ENCODE data around the gene TH. TPM values are rescaled to one million over a fixed set of nuclear protein-coding genes. Genes with fewer than 3 reads are reported as not detected.

Gene TH
- total and polyA plus RNA-seq, 2 donors (not counting 1 experiment from before 2014, with no cell fraction given): not detected

DNA sequence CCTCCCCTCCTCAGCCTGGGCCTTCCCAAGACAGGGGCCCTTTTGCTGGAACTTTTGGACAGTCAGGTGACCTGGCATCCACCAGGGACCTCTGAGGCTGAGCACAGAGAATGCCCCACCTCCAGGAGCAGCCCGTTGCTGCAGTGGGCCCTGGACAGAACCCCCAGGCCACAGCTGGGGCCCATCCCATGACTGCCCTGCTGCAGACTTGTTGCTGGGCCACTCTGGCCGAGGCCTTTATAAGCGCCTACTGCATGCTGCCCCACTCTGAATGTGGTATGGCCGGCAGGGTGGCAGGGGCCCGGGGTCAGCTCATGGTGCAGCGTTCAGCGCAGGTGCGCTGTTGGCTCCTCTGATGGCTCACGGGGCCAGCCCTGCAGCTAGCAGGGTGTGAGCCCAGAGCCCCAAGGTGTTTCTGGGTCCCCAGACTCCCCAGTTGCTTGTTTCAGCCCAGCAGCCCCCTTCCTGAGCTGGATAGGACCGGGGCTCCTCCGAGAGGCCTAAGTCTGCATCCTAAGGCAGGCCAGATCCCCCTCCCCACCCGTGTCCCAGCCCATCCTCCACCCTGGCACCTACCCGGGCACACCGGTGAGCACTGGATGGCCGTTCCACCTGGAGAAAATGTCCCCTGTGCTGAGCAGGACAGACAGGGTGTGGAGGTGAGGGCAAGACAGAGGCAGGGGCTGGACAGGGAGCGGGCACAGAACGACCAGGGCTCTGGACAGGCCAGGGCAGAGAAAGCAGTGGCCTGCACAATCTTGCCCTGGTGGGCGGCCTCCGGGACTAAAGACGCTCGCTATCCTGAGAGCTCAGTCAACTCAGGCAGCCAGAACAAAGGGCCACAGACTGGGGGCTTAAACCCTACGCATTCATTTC lies 28.1 kb upstream of the TH start:
- TF ChIP-seq CTCF (IDR thresholded peaks at IDR 0.05): no peak
- TF ChIP-seq EZH2 (IDR thresholded peaks at IDR 0.05; ENCODE audit: borderline replicate concordance, insufficient read depth, low read depth, low read length, poor library complexity, severe bottlenecking): no peak
- no peak for DNase-seq
- H3K9me3 Mint-ChIP-seq (ENCODE audit: insufficient read depth): peaks cover 2% of the 10 kb centered on the region
- H3K27me3 ChIP-seq (replicated peaks in 1 of 4; ENCODE audit: control extremely low read depth in 1 of 4, control insufficient read depth in 3 of 4, insufficient read depth in 4 of 4, low read length in 3 of 4): peaks cover 0 to 9% (median 2%) of the 10 kb centered on the region in 4 experiments
- H3K27ac ChIP-seq (ENCODE audit: low read length in 2 of 2): no peak overlapping the region
- H3K27me3 Mint-ChIP-seq: peaks cover 14% of the 10 kb centered on the region
- no peak overlapping the region for H3K9ac ChIP-seq (ENCODE audit: low read length)
- peaks cover 7% of the 10 kb centered on the region for H3K4me1 Mint-ChIP-seq
- CTCF ChIA-PET: interaction anchor here (0.7 to 7.3 kb wide), 5 partner anchors 47 to 220 kb away, joined by 3 to 95 read pairs (median 7); partner anchors contain the start of genes C11orf21, TSPAN32 and TSSC4
- no peak overlapping the region for H3K4me3 Mint-ChIP-seq
- H4K20me1 ChIP-seq (ENCODE audit: control insufficient read depth, insufficient read depth, low read length, poor library complexity, severe bottlenecking): no peaks in the 10 kb centered on the region
- WGBS (ENCODE audit: insufficient coverage): 94% methylated on average over 21 of the region's 22 CpGs
- no peak overlapping the region for H3K27ac Mint-ChIP-seq
- peaks cover 0 to 14% of the 10 kb centered on the region in 2 donors for H3K4me1 ChIP-seq (ENCODE audit: control insufficient read depth in 2 of 2, insufficient read depth in 2 of 2, low read length in 2 of 2)
- intact Hi-C loops (cut with micrococcal nuclease): no loop called here
- ATAC-seq (ENCODE audit: low read depth): no peak
- H3K9me3 ChIP-seq (ENCODE audit: control extremely low read depth in 1 of 3, control insufficient read depth in 2 of 3, insufficient read depth in 1 of 3, low read length in 2 of 3): peaks cover 0 to 3% (median 0%) of the 10 kb centered on the region in 3 donors
- H3K36me3 ChIP-seq (replicated peaks in 1 of 2; ENCODE audit: control extremely low read depth in 1 of 2, control insufficient read depth in 1 of 2, extremely low read depth in 1 of 2, insufficient read depth in 2 of 2, low read length in 1 of 2): no peaks in the 10 kb centered on the region
- H3K4me3 ChIP-seq (ENCODE audit: control extremely low read depth in 1 of 5, extremely low read depth in 1 of 5, insufficient read depth in 1 of 5, low read depth in 2 of 5, low read length in 4 of 5): no peak overlapping the region
- H3K79me2 ChIP-seq (ENCODE audit: control insufficient read depth, insufficient read depth, low read length): no peaks in the 10 kb centered on the region
- H2AFZ ChIP-seq (ENCODE audit: insufficient read depth, low read depth, low read length, poor library complexity, severe bottlenecking): no peak overlapping the region
- POLR2A ChIA-PET: no interaction called here
- no peak overlapping the region for H3K4me2 ChIP-seq (replicated peaks; ENCODE audit: low read depth, low read length, poor library complexity, severe bottlenecking)
